CD8-positive, alpha-beta memory T cell (primary cell): ENCODE results near the gene ATF7. TPM values are rescaled to one million over a fixed set of nuclear protein-coding genes. Genes with fewer than 3 reads are reported as not detected.

Experiments used
- CTCF ChIA-PET: fragments of 350-600 bp; sonication (Branson Sonifier 250); formaldehyde crosslinking; loops from one replicate; lab custom pipeline; 2021; ENCODE audit warnings: antibody characterized with exemption; lab: Charles Lee
- POLR2A ChIA-PET: fragments of 350-600 bp; sonication (Branson Sonifier 250); formaldehyde crosslinking; loops from one replicate; lab custom pipeline; 2021; ENCODE audit warnings: antibody characterized with exemption; lab: Charles Lee
- DNase-seq, 5 donors: peaks; one replicate each; pipeline versions ENCODE4 v3.0.0 to v3.0.0-alpha.2; 2020 to 2022; ENCODE audit warnings: mixed read lengths in 1 of 5
- H3K27ac ChIP-seq: one replicate; pipeline ENCODE4 v1.7.0; 2013; ENCODE audit warnings: low read depth, mild to moderate bottlenecking, low read length, moderate library complexity
- H3K27me3 ChIP-seq: 2 replicates; pipeline ENCODE4 v1.7.0; 2013; ENCODE audit warnings: low read length, mild to moderate bottlenecking; ENCODE audit not compliant: insufficient read depth, poor library complexity, severe bottlenecking
- H3K36me3 ChIP-seq: 2 replicates; pipeline ENCODE4 v1.7.0; 2013; ENCODE audit warnings: mild to moderate bottlenecking, low read length, moderate library complexity; ENCODE audit not compliant: insufficient read depth
- H3K4me1 ChIP-seq: 2 replicates; pipeline ENCODE4 v1.7.0; 2013; ENCODE audit warnings: mild to moderate bottlenecking, low read length, moderate library complexity; ENCODE audit not compliant: insufficient read depth
- H3K4me3 ChIP-seq: 2 replicates; pipeline ENCODE4 v1.7.0; 2013; ENCODE audit warnings: mild to moderate bottlenecking, low read length
- H3K9me3 ChIP-seq: 2 replicates; pipeline ENCODE4 v1.7.0; 2013; ENCODE audit warnings: mild to moderate bottlenecking, low read length
- H3K27ac Mint-ChIP-seq, 8 donors: one replicate each; pipeline ENCODE4 v1.8.0; 2020 to 2021; ENCODE audit warnings: mixed read lengths in 8 of 8, mild to moderate bottlenecking in 6 of 8, inconsistent platforms in 3 of 8, moderate library complexity in 3 of 8
- H3K27me3 Mint-ChIP-seq, 2 donors: one replicate each; pipeline ENCODE4 v1.8.0; 2020 to 2021; ENCODE audit warnings: mixed read lengths in 2 of 2, mild to moderate bottlenecking in 1 of 2, moderate library complexity in 1 of 2
- H3K36me3 Mint-ChIP-seq, 3 donors: one replicate each; pipeline ENCODE4 v1.8.0; 2020 to 2021; ENCODE audit warnings: mixed read lengths in 3 of 3, inconsistent platforms in 1 of 3, mild to moderate bottlenecking in 1 of 3
- H3K4me1 Mint-ChIP-seq, 3 donors: one replicate each; pipeline ENCODE4 v1.8.0; 2020 to 2021; ENCODE audit warnings: mixed read lengths in 3 of 3, inconsistent platforms in 1 of 3, mild to moderate bottlenecking in 1 of 3
- H3K4me3 Mint-ChIP-seq, 7 donors: one replicate each; pipeline ENCODE4 v1.8.0; 2020 to 2021; ENCODE audit warnings: mixed read lengths in 7 of 7, mild to moderate bottlenecking in 6 of 7, moderate library complexity in 4 of 7, inconsistent platforms in 2 of 7
- H3K9me3 Mint-ChIP-seq, 5 donors: one replicate each; pipeline ENCODE4 v1.8.0; 2020 to 2022; ENCODE audit warnings: mixed read lengths in 5 of 5, mild to moderate bottlenecking in 3 of 5, moderate library complexity in 2 of 5, inconsistent platforms in 1 of 5
- polyA plus RNA-seq: library from polyadenylated mRNA; unstranded; fragments of 300-500 nt; fragmentation: Illumina TruSeq; gene quantifications from one replicate; pipeline ENCODE4 v1.2.3, GENCODE V29; 2021
- total RNA-seq, 2 experiments: library from RNA; stranded (reverse); gene quantifications; one replicate each; pipeline ENCODE4 v1.2.3, GENCODE V29; 2021

ATF7 gene
- total and polyA plus RNA-seq, 3 experiments from 2014 or later = 13.4 to 28.1 (median 27.6) TPM

- peaks cover 0 to 12% (median 1%) of the 10 kb centered on the region in 3 donors for H3K36me3 Mint-ChIP-seq
- no peak for DNase-seq
- H3K4me1 Mint-ChIP-seq = peaks cover 41 to 74% (median 57%) of the 10 kb centered on the region in 3 donors
- Histone ChIP-seq H3K4me3 (no peak overlapping the region), H3K27me3 (no peaks in the 10 kb centered on the region), H3K27ac (no peak overlapping the region), H3K4me1 (peaks cover 45% of the 10 kb centered on the region), H3K36me3 (no peaks in the 10 kb centered on the region), H3K9me3 (no peaks in the 10 kb centered on the region)
- H3K9me3 Mint-ChIP-seq = no peaks in the 10 kb centered on the region
- H3K27ac Mint-ChIP-seq = peak overlapping the region in 7 of 8 donors; percentile 22 to 91 (median 79)
- H3K27me3 Mint-ChIP-seq = no peaks in the 10 kb centered on the region
- CTCF ChIA-PET = interaction anchor here (1.5 to 1.7 kb wide), 2 partner anchors 16 to 153 kb away, joined by 3 to 4 read pairs; no protein-coding TSS in a partner anchor
- POLR2A ChIA-PET = interaction anchor here (0.8 kb wide), 1 partner anchor 176 kb away, joined by 3 read pairs; the partner anchor contains the start of gene AAAS
- H3K4me3 Mint-ChIP-seq = peak overlapping the region in 6 of 7 donors; percentile 45 to 96 (median 87)
These were observed 128.7 kb downstream of the ATF7 start for GRCh38 chr12:53497461-53497860.

GRCh38 chr12:53496752-53497032, 129.5 kb downstream of the ATF7 start:
- no peak overlapping the region for H3K27ac ChIP-seq
- H3K36me3 ChIP-seq = no peaks in the 10 kb centered on the region
- no peaks in the 10 kb centered on the region for H3K9me3 ChIP-seq
- no peak for DNase-seq
- H3K4me1 Mint-ChIP-seq = peaks cover 40 to 74% (median 56%) of the 10 kb centered on the region in 3 donors
- no peaks in the 10 kb centered on the region for H3K27me3 Mint-ChIP-seq
- H3K9me3 Mint-ChIP-seq = no peaks in the 10 kb centered on the region
- POLR2A ChIA-PET = no interaction called here
- peaks cover 37% of the 10 kb centered on the region for H3K4me1 ChIP-seq
- peaks cover 0 to 12% (median 1%) of the 10 kb centered on the region in 3 donors for H3K36me3 Mint-ChIP-seq
- CTCF ChIA-PET = interaction anchor here (1.7 kb wide), 1 partner anchor 15 kb away, joined by 3 read pairs; no protein-coding TSS in a partner anchor
- no peak overlapping the region for H3K4me3 ChIP-seq
- H3K4me3 Mint-ChIP-seq = peak overlapping the region in 3 of 7 donors; percentile 21 to 78 (median 48)
- H3K27ac Mint-ChIP-seq = peak overlapping the region in 3 of 8 donors; percentile 5 to 91 (median 55)
- no peaks in the 10 kb centered on the region for H3K27me3 ChIP-seq

- no peak for DNase-seq
- no peaks in the 10 kb centered on the region for H3K36me3 ChIP-seq
- Mint-ChIP-seq H3K27ac (peak overlapping the region in 4 of 8 donors; percentile 5 to 91 (median 36)), H3K27me3 (no peaks in the 10 kb centered on the region), H3K4me3 (peak overlapping the region in 3 of 7 donors; percentile 21 to 78 (median 48)), H3K9me3 (no peaks in the 10 kb centered on the region), H3K4me1 (peaks cover 38 to 69% (median 55%) of the 10 kb centered on the region in 3 donors), H3K36me3 (peaks cover 0 to 10% (median 1%) of the 10 kb centered on the region in 3 donors)
- no peaks in the 10 kb centered on the region for H3K27me3 ChIP-seq
- H3K4me1 ChIP-seq = peaks cover 35% of the 10 kb centered on the region
- POLR2A ChIA-PET = no interaction called here
- no peaks in the 10 kb centered on the region for H3K9me3 ChIP-seq
- H3K4me3 ChIP-seq = no peak overlapping the region
- CTCF ChIA-PET = no interaction called here
- no peak overlapping the region for H3K27ac ChIP-seq
These were observed 130.1 kb downstream of the ATF7 start for GRCh38 chr12:53495903-53496751.

- H3K27ac ChIP-seq = peak overlapping the region; percentile 51
- H3K36me3 ChIP-seq = no peaks in the 10 kb centered on the region
- no peak for DNase-seq
- Mint-ChIP-seq H3K27ac (peak overlapping the region; percentile 90 to 98 (median 95)), H3K27me3 (no peaks in the 10 kb centered on the region), H3K4me3 (peak overlapping the region; percentile 87 to 96 (median 92)), H3K36me3 (peaks cover 0 to 6% (median 0%) of the 10 kb centered on the region in 3 donors), H3K4me1 (peaks cover 28 to 62% (median 47%) of the 10 kb centered on the region in 3 donors), H3K9me3 (no peaks in the 10 kb centered on the region)
- ChIA-PET POLR2A (interaction anchor here (1.0 to 1.7 kb wide), 2 partner anchors 11 to 17 kb away, joined by 3 to 6 read pairs; no protein-coding TSS in a partner anchor), CTCF (interaction anchor here (0.8 to 2.3 kb wide), 10 partner anchors 11 to 172 kb away, joined by 3 to 13 read pairs (median 3); partner anchors contain the start of genes AAAS and NPFF)
- H3K27me3 ChIP-seq = no peaks in the 10 kb centered on the region
- peaks cover 24% of the 10 kb centered on the region for H3K4me1 ChIP-seq
- no peaks in the 10 kb centered on the region for H3K9me3 ChIP-seq
- H3K4me3 ChIP-seq = peak overlapping the region; percentile 67
These were observed 132.4 kb downstream of the ATF7 start for GRCh38 chr12:53493610-53494391.

- ChIA-PET CTCF (interaction anchor here (0.8 to 2.4 kb wide), 9 partner anchors 8 to 172 kb away, joined by 3 to 13 read pairs (median 3); partner anchors contain the start of genes AAAS, NPFF and TARBP2), POLR2A (interaction anchor here (1.0 to 2.4 kb wide), 4 partner anchors 8 to 168 kb away, joined by 3 to 17 read pairs (median 4); partner anchors contain the start of gene TARBP2)
- no peaks in the 10 kb centered on the region for H3K27me3 Mint-ChIP-seq
These were observed 133.2 kb downstream of the ATF7 start for GRCh38 chr12:53492830-53493609.

GRCh38 chr12:53492188-53492587, 134.0 kb downstream of the ATF7 start:
- DNase-seq = peak in 1 of 5 donors; percentile 31
- POLR2A ChIA-PET = interaction anchor here (0.5 to 2.4 kb wide), 4 partner anchors 9 to 167 kb away, joined by 3 to 17 read pairs (median 6); partner anchors contain the start of gene TARBP2
- Mint-ChIP-seq H3K4me3 (peak overlapping the region; percentile 87 to 96 (median 92)), H3K27me3 (no peaks in the 10 kb centered on the region), H3K9me3 (no peaks in the 10 kb centered on the region), H3K36me3 (peaks cover 0 to 12% (median 0%) of the 10 kb centered on the region in 3 donors), H3K27ac (peak overlapping the region; percentile 47 to 98 (median 92)), H3K4me1 (peaks cover 21 to 52% (median 31%) of the 10 kb centered on the region in 3 donors)
- Histone ChIP-seq H3K4me3 (no peak overlapping the region), H3K9me3 (no peaks in the 10 kb centered on the region), H3K4me1 (peaks cover 16% of the 10 kb centered on the region), H3K27me3 (no peaks in the 10 kb centered on the region), H3K27ac (peak overlapping the region; percentile 51), H3K36me3 (no peaks in the 10 kb centered on the region)
- CTCF ChIA-PET = interaction anchor here (1.1 to 2.4 kb wide), 6 partner anchors 8 to 39 kb away, joined by 3 to 13 read pairs (median 6); partner anchors contain the start of genes NPFF and TARBP2

More at GRCh38 chr12:53492830-53493609, 133.2 kb downstream of the ATF7 start:
- Histone ChIP-seq H3K27ac (peak overlapping the region; percentile 51), H3K4me1 (peaks cover 16% of the 10 kb centered on the region), H3K9me3 (no peaks in the 10 kb centered on the region), H3K27me3 (no peaks in the 10 kb centered on the region), H3K4me3 (peak overlapping the region; percentile 67), H3K36me3 (no peaks in the 10 kb centered on the region)
- peak; percentile 79 to 93 (median 82) for DNase-seq
- peaks cover 21 to 54% (median 39%) of the 10 kb centered on the region in 3 donors for H3K4me1 Mint-ChIP-seq
- peak overlapping the region; percentile 85 to 98 (median 94) for H3K27ac Mint-ChIP-seq
- H3K36me3 Mint-ChIP-seq = peaks cover 0 to 7% (median 0%) of the 10 kb centered on the region in 3 donors
- no peaks in the 10 kb centered on the region for H3K9me3 Mint-ChIP-seq
- H3K4me3 Mint-ChIP-seq = peak overlapping the region; percentile 87 to 96 (median 92)
